Lower leg skin (tissue), 3 donors: ENCODE results near the gene ZNF879.

Source experiments
- POLR2A ChIP-seq, 2 donors: fragments of 450-650 bp; IDR thresholded peaks; one replicate each; pipeline ENCODE4 v1.6.1; 2016 to 2017; ENCODE audit warnings: antibody characterized with exemption in 2 of 2, mild to moderate bottlenecking in 1 of 2, moderate library complexity in 1 of 2
- TF ChIP-seq, protein P1 (sequence below), 3 donors: fragments of 450-650 bp; IDR thresholded peaks; one replicate each; pipeline ENCODE4 v1.5.1; 2016; ENCODE audit warnings: antibody characterized with exemption in 3 of 3, mild to moderate bottlenecking in 3 of 3, moderate library complexity in 2 of 3

DNA sequence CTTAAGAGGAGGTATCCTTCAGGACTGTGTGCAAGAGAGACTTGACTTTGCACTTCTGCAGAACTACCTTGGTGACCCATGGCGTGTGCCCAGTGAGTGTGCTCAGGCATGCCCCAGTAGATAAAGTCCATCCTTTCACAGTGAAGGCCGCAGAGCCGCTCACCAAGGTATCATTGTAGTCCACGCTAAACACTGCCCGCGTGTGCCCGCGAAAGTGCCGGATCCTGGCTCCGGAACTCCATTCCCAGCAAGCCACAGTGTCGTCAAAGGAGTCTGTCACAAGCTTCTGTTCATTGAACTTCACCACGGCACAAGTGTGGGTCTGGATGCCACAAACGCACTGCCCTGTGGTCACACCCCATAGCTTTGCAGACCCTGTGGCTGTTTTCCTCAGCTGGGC is 25.2 kb upstream of the ZNF879 start:
- TF ChIP-seq, protein P1, sequence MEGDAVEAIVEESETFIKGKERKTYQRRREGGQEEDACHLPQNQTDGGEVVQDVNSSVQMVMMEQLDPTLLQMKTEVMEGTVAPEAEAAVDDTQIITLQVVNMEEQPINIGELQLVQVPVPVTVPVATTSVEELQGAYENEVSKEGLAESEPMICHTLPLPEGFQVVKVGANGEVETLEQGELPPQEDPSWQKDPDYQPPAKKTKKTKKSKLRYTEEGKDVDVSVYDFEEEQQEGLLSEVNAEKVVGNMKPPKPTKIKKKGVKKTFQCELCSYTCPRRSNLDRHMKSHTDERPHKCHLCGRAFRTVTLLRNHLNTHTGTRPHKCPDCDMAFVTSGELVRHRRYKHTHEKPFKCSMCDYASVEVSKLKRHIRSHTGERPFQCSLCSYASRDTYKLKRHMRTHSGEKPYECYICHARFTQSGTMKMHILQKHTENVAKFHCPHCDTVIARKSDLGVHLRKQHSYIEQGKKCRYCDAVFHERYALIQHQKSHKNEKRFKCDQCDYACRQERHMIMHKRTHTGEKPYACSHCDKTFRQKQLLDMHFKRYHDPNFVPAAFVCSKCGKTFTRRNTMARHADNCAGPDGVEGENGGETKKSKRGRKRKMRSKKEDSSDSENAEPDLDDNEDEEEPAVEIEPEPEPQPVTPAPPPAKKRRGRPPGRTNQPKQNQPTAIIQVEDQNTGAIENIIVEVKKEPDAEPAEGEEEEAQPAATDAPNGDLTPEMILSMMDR (IDR thresholded peaks at IDR 0.05): no peak
- no peak for TF ChIP-seq POLR2A (IDR thresholded peaks at IDR 0.05)
